ENCODE measurements around the gene RIBC2.
"Not testable (repeated sequence)": the region's sequence is repeated elsewhere in the genome, so short reads cannot be mapped to it uniquely, and the experiment has no call there.

RIBC2 gene

GRCh38 chr22:45456811-45457210 lies 43.3 kb downstream of the RIBC2 start:
- no peak for DNase-seq (ENCODE audit: extremely low spot score)
- ChIA-PET CTCF (interaction anchor here (1.0 kb wide), 1 partner anchor 16 kb away, joined by 4 read pairs; no protein-coding TSS in a partner anchor), POLR2A (no interaction called here)
- TF ChIP-seq, protein P1, sequence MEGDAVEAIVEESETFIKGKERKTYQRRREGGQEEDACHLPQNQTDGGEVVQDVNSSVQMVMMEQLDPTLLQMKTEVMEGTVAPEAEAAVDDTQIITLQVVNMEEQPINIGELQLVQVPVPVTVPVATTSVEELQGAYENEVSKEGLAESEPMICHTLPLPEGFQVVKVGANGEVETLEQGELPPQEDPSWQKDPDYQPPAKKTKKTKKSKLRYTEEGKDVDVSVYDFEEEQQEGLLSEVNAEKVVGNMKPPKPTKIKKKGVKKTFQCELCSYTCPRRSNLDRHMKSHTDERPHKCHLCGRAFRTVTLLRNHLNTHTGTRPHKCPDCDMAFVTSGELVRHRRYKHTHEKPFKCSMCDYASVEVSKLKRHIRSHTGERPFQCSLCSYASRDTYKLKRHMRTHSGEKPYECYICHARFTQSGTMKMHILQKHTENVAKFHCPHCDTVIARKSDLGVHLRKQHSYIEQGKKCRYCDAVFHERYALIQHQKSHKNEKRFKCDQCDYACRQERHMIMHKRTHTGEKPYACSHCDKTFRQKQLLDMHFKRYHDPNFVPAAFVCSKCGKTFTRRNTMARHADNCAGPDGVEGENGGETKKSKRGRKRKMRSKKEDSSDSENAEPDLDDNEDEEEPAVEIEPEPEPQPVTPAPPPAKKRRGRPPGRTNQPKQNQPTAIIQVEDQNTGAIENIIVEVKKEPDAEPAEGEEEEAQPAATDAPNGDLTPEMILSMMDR (IDR thresholded peaks at IDR 0.05; ENCODE audit: control extremely low read depth, extremely low read depth, low read depth, missing control alignments) = no peak

DNA sequence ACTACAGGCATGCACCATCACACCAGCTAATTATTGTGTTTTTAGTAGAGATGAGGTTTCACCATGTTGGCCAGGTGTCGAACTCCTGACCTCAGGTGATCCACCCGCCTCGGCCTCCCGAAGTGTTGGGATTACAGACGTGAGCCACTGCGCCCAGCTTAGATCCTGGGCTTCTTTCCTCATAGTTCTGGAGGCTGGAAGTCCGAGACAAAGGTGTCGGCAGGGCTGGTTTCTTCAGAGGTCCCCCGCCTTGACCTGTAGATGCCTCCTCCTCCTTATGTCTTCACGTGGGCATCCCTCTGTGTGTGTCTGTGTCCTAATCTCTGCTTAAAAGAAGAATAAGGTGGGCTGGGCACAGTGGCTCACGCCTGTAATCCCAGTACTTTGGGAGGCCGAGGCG lies 45.0 kb downstream of the RIBC2 start:
- ChIA-PET CTCF (no interaction called here), POLR2A (no interaction called here)
- TF ChIP-seq, protein P1 (IDR thresholded peaks at IDR 0.05; ENCODE audit: control extremely low read depth, extremely low read depth, low read depth, missing control alignments) = no peak
- no peak for DNase-seq (ENCODE audit: extremely low spot score)

DNA sequence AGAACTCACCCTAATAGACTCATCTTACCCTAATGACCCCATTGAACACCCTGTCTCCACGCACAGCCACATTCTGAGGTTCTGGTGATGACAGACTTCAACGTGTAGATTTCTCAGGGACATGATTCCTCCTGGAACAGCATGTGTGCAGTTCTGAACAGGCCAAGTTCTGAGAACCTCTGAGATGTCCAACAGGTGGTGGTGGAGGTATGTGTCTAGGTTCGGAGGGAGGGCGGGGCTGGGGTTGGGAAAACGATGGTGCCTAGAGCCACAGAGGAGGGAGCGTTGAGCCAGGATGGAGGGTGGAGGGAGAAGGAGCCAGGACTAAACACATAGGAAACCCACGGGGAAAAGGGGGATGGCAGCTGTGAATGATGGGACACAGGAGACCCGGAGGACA lies 45.7 kb downstream of the RIBC2 start:
- POLR2A ChIA-PET = no interaction called here
- TF ChIP-seq, protein P1 (IDR thresholded peaks at IDR 0.05; ENCODE audit: control extremely low read depth, extremely low read depth, low read depth, missing control alignments) = no peak
- no peak for DNase-seq (ENCODE audit: extremely low spot score)
- CTCF ChIA-PET = no interaction called here

GRCh38 chr22:45460288-45461109 lies 47.0 kb downstream of the RIBC2 start:
- DNase-seq (ENCODE audit: extremely low spot score) = no peak
- TF ChIP-seq, protein P1 (IDR thresholded peaks at IDR 0.05; ENCODE audit: control extremely low read depth, extremely low read depth, low read depth, missing control alignments) = no peak
- POLR2A ChIA-PET = no interaction called here
- CTCF ChIA-PET = no interaction called here

GRCh38 chr22:45462034-45462655 lies 48.7 kb downstream of the RIBC2 start:
- ChIA-PET POLR2A (no interaction called here), CTCF (interaction anchor here (1.0 kb wide), 2 partner anchors 9 to 25 kb away, joined by 3 read pairs; no protein-coding TSS in a partner anchor)
- no peak for DNase-seq (ENCODE audit: extremely low spot score)
- TF ChIP-seq, protein P1 (IDR thresholded peaks at IDR 0.05; ENCODE audit: control extremely low read depth, extremely low read depth, low read depth, missing control alignments) = no peak

GRCh38 chr22:45463691-45464090 lies 50.2 kb downstream of the RIBC2 start:
- POLR2A ChIA-PET; CTCF ChIA-PET; DNase-seq (ENCODE audit: extremely low spot score): not testable (repeated sequence)

GRCh38 chr22:45465633-45466032 lies 52.1 kb downstream of the RIBC2 start:
- TF ChIP-seq, protein P1 (IDR thresholded peaks at IDR 0.05; ENCODE audit: control extremely low read depth, extremely low read depth, low read depth, missing control alignments) = no peak
- POLR2A ChIA-PET = no interaction called here

More at GRCh38 chr22:45465633-45466032, 52.1 kb downstream of the RIBC2 start:
- DNase-seq (ENCODE audit: extremely low spot score) = no peak
- CTCF ChIA-PET = no interaction called here

All from GM10248 (cell line).